WTC11 (cell line): ENCODE measurements around the gene HRG. TPM values are rescaled to one million over a fixed set of nuclear protein-coding genes. Genes with fewer than 3 reads are reported as not detected.

Source experiments
- ATAC-seq: fragments of 200-7000 bp; cut with Tn5 transposase; 2 replicates; pipeline ENCODE4 v1.10.0; 2021; ENCODE audit warnings: mild to moderate bottlenecking, moderate library complexity
- CTCF ChIA-PET: fragments of 300-600 bp; sonication (Branson Sonifier 250); formaldehyde crosslinking; loops from one replicate; lab custom pipeline; 2021; ENCODE audit warnings: antibody characterized with exemption; lab: Charles Lee
- POLR2A ChIA-PET: fragments of 350-600 bp; sonication (Branson Sonifier 250); formaldehyde crosslinking; loops from one replicate; lab custom pipeline; 2021; ENCODE audit warnings: antibody characterized with exemption; lab: Charles Lee
- DNase-seq: peaks from one replicate; pipeline ENCODE4 v3.0.0; 2021; ENCODE audit warnings: low spot score
- H3K27ac Mint-ChIP-seq: 2 replicates; pipeline ENCODE4 v1.8.0; 2021; ENCODE audit warnings: mixed read lengths
- H3K27me3 Mint-ChIP-seq: 2 replicates; pipeline ENCODE4 v1.8.0; 2021; ENCODE audit warnings: low read depth, mild to moderate bottlenecking, moderate library complexity, mixed read lengths
- H3K36me3 Mint-ChIP-seq: 2 replicates; pipeline ENCODE4 v1.8.0; 2021; ENCODE audit warnings: mixed read lengths
- H3K4me1 Mint-ChIP-seq: 2 replicates; pipeline ENCODE4 v1.8.0; 2022; ENCODE audit warnings: mixed read lengths
- H3K4me3 Mint-ChIP-seq: 2 replicates; pipeline ENCODE4 v1.8.0; 2021; ENCODE audit warnings: mild to moderate bottlenecking, moderate library complexity, mixed read lengths
- H3K9me3 Mint-ChIP-seq: 2 replicates; pipeline ENCODE4 v1.8.0; 2021; ENCODE audit warnings: mixed read lengths
- ATF2 ChIP-seq: sonication (generic); formaldehyde crosslinking; IDR thresholded peaks from 2 replicates; pipeline ENCODE4 v1.8.1; 2022; ENCODE audit warnings: low read depth, missing genetic modification reagents, borderline replicate concordance
- CTCF ChIP-seq: fragments of 200-600 bp; IDR thresholded peaks from 2 replicates; pipeline ENCODE4 v1.8.0; 2022; ENCODE audit warnings: antibody characterized with exemption
- E2F5 ChIP-seq: sonication (generic); formaldehyde crosslinking; IDR thresholded peaks from 2 replicates; pipeline ENCODE4 v1.8.1; 2022; ENCODE audit warnings: mild to moderate bottlenecking, moderate library complexity, missing genetic modification reagents
- ESRRA ChIP-seq: sonication (generic); formaldehyde crosslinking; IDR thresholded peaks from 2 replicates; pipeline ENCODE4 v1.8.1; 2022; ENCODE audit warnings: mild to moderate bottlenecking, missing genetic modification reagents, borderline replicate concordance
- FOXK1 ChIP-seq: sonication (generic); formaldehyde crosslinking; IDR thresholded peaks from 2 replicates; pipeline ENCODE4 v1.8.0; 2022; ENCODE audit warnings: mild to moderate bottlenecking, moderate library complexity, missing genetic modification reagents
- FOXP1 ChIP-seq: sonication (generic); formaldehyde crosslinking; IDR thresholded peaks from 2 replicates; pipeline ENCODE4 v1.8.0; 2022; ENCODE audit warnings: missing genetic modification reagents, mild to moderate bottlenecking, moderate library complexity, borderline replicate concordance
- FOXP4 ChIP-seq: sonication (generic); formaldehyde crosslinking; IDR thresholded peaks from 2 replicates; pipeline ENCODE4 v1.8.0; 2022; ENCODE audit warnings: mild to moderate bottlenecking, missing genetic modification reagents
- GABPB1 ChIP-seq: sonication (generic); formaldehyde crosslinking; IDR thresholded peaks from 2 replicates; pipeline ENCODE4 v1.8.1; 2023; ENCODE audit warnings: mild to moderate bottlenecking, missing genetic modification reagents
- HMGA2 ChIP-seq: fragments of 250-450 bp; sonication (Bioruptor Pico); IDR thresholded peaks from 2 replicates; pipeline ENCODE4 v1.4.0; 2021; ENCODE audit warnings: mild to moderate bottlenecking, moderate library complexity
- HMGXB4 ChIP-seq: sonication (generic); formaldehyde crosslinking; IDR thresholded peaks from 2 replicates; pipeline ENCODE4 v1.8.1; 2023; ENCODE audit warnings: mild to moderate bottlenecking, moderate library complexity, missing genetic modification reagents
- MAX ChIP-seq: sonication (generic); formaldehyde crosslinking; IDR thresholded peaks from 2 replicates; pipeline ENCODE4 v1.8.0; 2022; ENCODE audit warnings: mild to moderate bottlenecking, missing genetic modification reagents
- MLX ChIP-seq: sonication (generic); formaldehyde crosslinking; IDR thresholded peaks from 2 replicates; pipeline ENCODE4 v1.8.1; 2023; ENCODE audit warnings: mild to moderate bottlenecking, missing genetic modification reagents, moderate library complexity
- NFATC4 ChIP-seq: fragments of 250-450 bp; sonication (Bioruptor Pico); IDR thresholded peaks from 2 replicates; pipeline ENCODE4 v1.9.0; 2021; ENCODE audit warnings: mild to moderate bottlenecking
- PRRX2 ChIP-seq: fragments of 250-450 bp; sonication (Bioruptor Pico); IDR thresholded peaks from 2 replicates; pipeline ENCODE4 v1.8.0; 2021; ENCODE audit warnings: mild to moderate bottlenecking
- RORB ChIP-seq: fragments of 250-450 bp; sonication (Bioruptor Pico); IDR thresholded peaks from 2 replicates; pipeline ENCODE4 v1.9.0; 2021; ENCODE audit warnings: mild to moderate bottlenecking
- SP1 ChIP-seq: sonication (generic); formaldehyde crosslinking; conservative IDR thresholded peaks from 2 replicates; pipeline ENCODE4 v1.8.1; 2022; ENCODE audit warnings: missing genetic modification reagents
- TCF7 ChIP-seq: sonication (generic); formaldehyde crosslinking; IDR thresholded peaks from 2 replicates; pipeline ENCODE4 v1.8.0; 2022; ENCODE audit warnings: mild to moderate bottlenecking, low read depth, missing genetic modification reagents, moderate library complexity
- TEAD4 ChIP-seq: sonication (generic); formaldehyde crosslinking; IDR thresholded peaks from 2 replicates; pipeline ENCODE4 v1.8.0; 2022; ENCODE audit warnings: mild to moderate bottlenecking, missing genetic modification reagents
- USF2 ChIP-seq: sonication (generic); formaldehyde crosslinking; IDR thresholded peaks from 2 replicates; pipeline ENCODE4 v1.8.1; 2023; ENCODE audit warnings: mild to moderate bottlenecking, missing genetic modification reagents, moderate library complexity
- ZNF121 ChIP-seq: sonication (generic); formaldehyde crosslinking; IDR thresholded peaks from 2 replicates; pipeline ENCODE4 v1.8.0; 2023; ENCODE audit warnings: missing genetic modification reagents
- ZNF219 ChIP-seq: sonication (generic); formaldehyde crosslinking; IDR thresholded peaks from 2 replicates; pipeline ENCODE4 v1.8.0; 2023; ENCODE audit warnings: missing genetic modification reagents, mild to moderate bottlenecking, borderline replicate concordance
- ZNF423 ChIP-seq: fragments of 250-450 bp; sonication (Bioruptor Pico); IDR thresholded peaks from 2 replicates; pipeline ENCODE4 v2.1.2; 2022; ENCODE audit warnings: mild to moderate bottlenecking, moderate library complexity
- total RNA-seq: library from RNA; stranded (reverse); gene quantifications from 3 replicates; pipeline ENCODE4 v1.2.3, GENCODE V29; 2021

HRG gene
- total RNA-seq, 1 experiment from 2014 or later: 0.24 TPM

GRCh38 chr3:186616299-186616617 lies 49.6 kb upstream of the HRG start:
- DNase-seq (no peak), ATAC-seq (no peak)
- ChIA-PET CTCF (interaction anchor here (0.6 to 4.7 kb wide), 17 partner anchors 13 to 639 kb away, joined by 3 to 81 read pairs (median 7); no protein-coding TSS in a partner anchor), POLR2A (interaction anchor here (2.8 kb wide), 1 partner anchor 167 kb away, joined by 14 read pairs; the partner anchor contains the start of gene EIF4A2)
- no peak for TF ChIP-seq NFATC4
- TF ChIP-seq PRRX2: no peak
- TF ChIP-seq FOXK1 (CRISPR knock-in tag): no peak
- TF ChIP-seq ATF2 (CRISPR knock-in tag): no peak
- no peak for TF ChIP-seq ESRRA (CRISPR knock-in tag)
- no peak for TF ChIP-seq USF2 (CRISPR knock-in tag)
- TF ChIP-seq CTCF: no peak
- no peak for TF ChIP-seq ZNF219 (CRISPR knock-in tag)
- TF ChIP-seq TEAD4: no peak
- TF ChIP-seq TCF7 (CRISPR knock-in tag): no peak
- TF ChIP-seq HMGA2: no peak
- TF ChIP-seq MLX (CRISPR knock-in tag): no peak
- TF ChIP-seq SP1 (CRISPR knock-in tag): no peak
- TF ChIP-seq FOXP4 (CRISPR knock-in tag): no peak
- H3K27me3 Mint-ChIP-seq: peaks cover 25% of the 10 kb centered on the region
- no peak overlapping the region for H3K4me3 Mint-ChIP-seq
- no peak overlapping the region for H3K27ac Mint-ChIP-seq
- H3K36me3 Mint-ChIP-seq: no peaks in the 10 kb centered on the region
- no peaks in the 10 kb centered on the region for H3K9me3 Mint-ChIP-seq
- H3K4me1 Mint-ChIP-seq: peaks cover 18% of the 10 kb centered on the region

GRCh38 chr3:186617036-186617946 lies 48.5 kb upstream of the HRG start:
- DNase-seq (peak; percentile 82), ATAC-seq (peak; percentile 95)
- peaks cover 25% of the 10 kb centered on the region for H3K27me3 Mint-ChIP-seq
- POLR2A ChIA-PET: interaction anchor here (0.6 to 2.8 kb wide), 5 partner anchors 19 to 173 kb away, joined by 3 to 14 read pairs (median 3); partner anchors contain the start of genes DNAJB11 and EIF4A2
- H3K27ac Mint-ChIP-seq: no peak overlapping the region
- H3K36me3 Mint-ChIP-seq: no peaks in the 10 kb centered on the region
- CTCF ChIA-PET: interaction anchor here (0.6 to 4.7 kb wide), 49 partner anchors 9 to 640 kb away, joined by 3 to 81 read pairs (median 5); partner anchors contain the start of genes DNAJB11 and FETUB
- peaks cover 18% of the 10 kb centered on the region for H3K4me1 Mint-ChIP-seq
- peak overlapping the region; percentile 58 for H3K4me3 Mint-ChIP-seq
- H3K9me3 Mint-ChIP-seq: no peaks in the 10 kb centered on the region
- peak; percentile 65; the same call in 1 of the 2 replicates for TF ChIP-seq HMGXB4 (CRISPR knock-in tag)
- TF ChIP-seq ZNF423 (CRISPR knock-in tag): no peak
- peak; percentile 86 for TF ChIP-seq CTCF
- TF ChIP-seq ZNF121: 0 out of 2 replicates have a peak, but pooled peaks have one; percentile 37
- no peak for TF ChIP-seq RORB (CRISPR knock-in tag)
- 0 out of 2 replicates have a peak, but pooled peaks have one; percentile 8 for TF ChIP-seq GABPB1
- TF ChIP-seq MAX: peak; percentile 60
- peak; percentile 36; the same call in 1 of the 2 replicates for TF ChIP-seq FOXP1 (CRISPR knock-in tag)
- no peak for TF ChIP-seq E2F5
